ENCODE measurements around the gene USP53. TPM values are rescaled to one million over a fixed set of nuclear protein-coding genes. Genes with fewer than 3 reads are reported as not detected.

The USP53 gene
- total and polyA plus RNA-seq, 2 of the 13 experiments (the other 11 are each of a cell fraction or from before 2014, with no cell fraction given) = 5.3 to 8.1 TPM

DNA sequence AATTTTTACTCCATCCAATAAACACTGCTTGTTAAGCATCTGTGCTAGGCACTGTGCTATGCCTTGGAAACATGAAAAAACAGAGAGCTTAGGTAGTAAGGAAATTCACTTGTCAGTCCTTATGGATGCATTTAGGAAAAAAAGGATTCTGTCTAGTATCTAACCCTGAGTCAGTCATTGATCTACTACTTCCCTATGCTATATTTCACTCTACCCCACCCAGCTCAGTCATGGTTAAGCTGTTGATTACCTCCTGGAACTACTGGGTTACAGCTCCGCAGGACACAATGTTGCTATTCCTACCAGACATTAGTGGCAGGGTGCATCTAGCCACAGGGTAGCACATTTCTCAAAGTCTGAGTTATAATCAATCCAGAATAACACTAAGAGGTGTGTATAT is 2.9 kb upstream of the USP53 start (continued):
- TF ChIP-seq RNF219 (CRISPR knock-in tag; IDR thresholded peaks at IDR 0.05) = no peak
- TF ChIP-seq SALL1 (CRISPR knock-in tag; IDR thresholded peaks at IDR 0.05) = no peak

DNA sequence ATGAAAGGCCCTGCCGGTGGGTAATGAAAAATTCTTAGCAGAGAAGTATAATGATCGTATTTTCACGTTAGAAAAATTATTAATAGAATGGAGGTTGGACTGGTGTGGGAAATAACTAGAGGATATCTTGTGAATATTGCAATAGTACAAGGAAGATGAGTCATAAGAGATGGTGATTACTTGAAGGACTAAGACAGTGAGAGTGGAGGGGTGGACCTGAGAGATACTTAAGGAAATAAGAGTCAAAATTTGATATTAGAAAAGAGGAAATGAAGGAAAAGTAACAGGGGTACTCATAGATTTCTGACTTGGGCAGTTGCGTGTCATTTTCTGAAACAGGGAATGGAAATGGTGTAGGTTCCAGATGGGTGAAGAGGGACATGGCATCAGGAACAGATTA is 1.7 kb upstream of the USP53 start:
- Histone ChIP-seq H3K27me3 (ENCODE audit: control insufficient read depth in 1 of 2, insufficient read depth in 2 of 2, low read length in 2 of 2) (no peaks in the 10 kb centered on the region; a peak in 1 of 5 replicates), H3K9me3 (ENCODE audit: low read length) (no peaks in the 10 kb centered on the region), H3K4me2 (ENCODE audit: low read depth, low read length) (0 out of 2 replicates have a peak overlapping the region, but pooled peaks have one; percentile 90), H2AFZ (ENCODE audit: low read length) (no peak overlapping the region), H3K9ac (ENCODE audit: insufficient read depth, low read depth, low read length) (peak overlapping the region; percentile 97; the same call in 1 of the 2 replicates), H3K79me2 (ENCODE audit: insufficient read depth, low read length) (peaks cover 26% of the 10 kb centered on the region), H3K36me3 (replicated peaks in 1 of 2; ENCODE audit: control insufficient read depth in 1 of 2, insufficient read depth in 2 of 2, low read length in 2 of 2) (no peaks in the 10 kb centered on the region), H3K27ac (ENCODE audit: extremely low read length, insufficient read depth, low read length) (no peak overlapping the region), H4K20me1 (ENCODE audit: insufficient read depth, low read length) (no peaks in the 10 kb centered on the region), H3K4me3 (replicated peaks in 1 of 3; ENCODE audit: insufficient read depth in 1 of 3, low read depth in 2 of 3, low read length in 3 of 3) (no peak overlapping the region), H3K4me1 (ENCODE audit: insufficient read depth, low read length) (peaks cover 19% of the 10 kb centered on the region)
- in situ Hi-C loops (cut with HindIII; ENCODE audit: extremely low pct_ligation_motif_present, low pct_unique_long_range_greater_than_20kb) = loop anchor here (10.0 kb wide), 1 partner anchor 166 kb away; no protein-coding TSS in a partner anchor
- 95% methylated on average over 4 of the region's 4 CpGs for WGBS (ENCODE audit: low lambda C conversion rate)
- no peak for FAIRE-seq
- no peak for ATAC-seq
- CTCF ChIA-PET (ENCODE audit: low intra/inter-chr PET ratio, low total read pairs) = no interaction called here
- intact Hi-C loops (cut with micrococcal nuclease; ENCODE audit: unreplicated experiment) = loop anchor here (5.0 to 10.0 kb wide), 3 partner anchors 42 to 244 kb away; no protein-coding TSS in a partner anchor
- DNase-seq (ENCODE audit: low spot score) = no peak
- POLR2A ChIA-PET = no interaction called here
- TF ChIP-seq RARA (CRISPR knock-in tag; IDR thresholded peaks at IDR 0.05) (no peak), ZNF550 (CRISPR knock-in tag; IDR thresholded peaks at IDR 0.05; ENCODE audit: borderline replicate concordance) (no peak), ZNF557 (CRISPR knock-in tag; IDR thresholded peaks at IDR 0.05) (no peak), ZKSCAN8 (CRISPR knock-in tag; IDR thresholded peaks at IDR 0.05; ENCODE audit: borderline replicate concordance) (no peak), NFE2L2 (IDR thresholded peaks at IDR 0.05; ENCODE audit: low read length) (no peak), POLR2AphosphoS5 (IDR thresholded peaks at IDR 0.05; ENCODE audit: low read depth, low read length) (no peak), ZSCAN5A (CRISPR knock-in tag; IDR thresholded peaks at IDR 0.05; ENCODE audit: borderline replicate concordance) (no peak), ZNF513 (CRISPR knock-in tag; conservative IDR thresholded peaks at IDR 0.05) (no peak), ZNF230 (CRISPR knock-in tag; IDR thresholded peaks at IDR 0.05) (no peak), ZNF816 (CRISPR knock-in tag; IDR thresholded peaks at IDR 0.05; ENCODE audit: borderline replicate concordance) (no peak), ARNT2 (CRISPR knock-in tag; IDR thresholded peaks at IDR 0.05; ENCODE audit: low read depth) (no peak), RAD21 (CRISPR knock-in tag; IDR thresholded peaks at IDR 0.05) (no peak), PHF20 (CRISPR knock-in tag; IDR thresholded peaks at IDR 0.05) (no peak), AKAP8 (CRISPR knock-in tag; IDR thresholded peaks at IDR 0.05) (no peak)
- BruUV-seq (replicated peaks) = no TSS peak
